ENCODE results near the gene RBM23. TPM values are rescaled to one million over a fixed set of nuclear protein-coding genes. Genes with fewer than 3 reads are reported as not detected.

RBM23 gene
- total RNA-seq, 2 experiments from 2014 or later, result 91.7 to 98.0 TPM

- POLR2A ChIA-PET, result interaction anchor here (0.7 to 1.1 kb wide), 3 partner anchors 12 to 297 kb away, joined by 3 to 6 read pairs (median 4); no protein-coding TSS in a partner anchor
- H3K4me3 Mint-ChIP-seq, result no peak overlapping the region
- H3K27ac Mint-ChIP-seq, result no peak overlapping the region
- H3K9me3 Mint-ChIP-seq, result no peaks in the 10 kb centered on the region
- DNase-seq (no peak), ATAC-seq (ENCODE audit: low read depth) (no peak)
- peaks cover 8% of the 10 kb centered on the region for H3K27me3 Mint-ChIP-seq
- no peaks in the 10 kb centered on the region for H3K36me3 Mint-ChIP-seq
- peaks cover 16% of the 10 kb centered on the region for H3K4me1 Mint-ChIP-seq
These were observed 28.5 kb downstream of the RBM23 start for GRCh38 chr14:22890416-22890815.

DNA sequence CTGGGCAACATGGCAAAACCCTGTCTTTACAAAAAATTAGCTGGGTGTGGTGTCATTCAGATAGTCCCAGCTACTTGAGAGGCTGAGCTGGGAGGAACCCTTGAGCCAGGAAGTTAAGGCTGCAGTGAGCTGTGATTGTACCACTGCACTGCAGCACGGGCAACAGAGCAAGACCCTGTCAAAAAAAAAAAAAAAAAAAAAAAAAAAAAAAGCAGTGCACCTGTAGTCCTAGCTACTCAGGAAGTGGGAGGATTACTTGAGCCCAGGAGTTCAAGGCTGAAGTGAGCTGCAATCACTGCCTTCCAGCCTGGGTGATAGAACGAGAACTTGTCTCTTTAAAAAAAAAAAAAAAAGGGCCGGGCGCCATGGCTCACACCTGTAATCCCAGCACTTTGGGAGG lies 30.3 kb downstream of the RBM23 start:
- POLR2A ChIA-PET, result interaction anchor here (0.6 to 2.9 kb wide), 2 partner anchors 16 to 43 kb away, joined by 3 to 27 read pairs; partner anchors contain the start of gene LRP10
- ATAC-seq (ENCODE audit: low read depth) (no peak), DNase-seq (no peak)
- Mint-ChIP-seq H3K27me3 (peaks cover 17% of the 10 kb centered on the region), H3K4me3 (no peak overlapping the region), H3K36me3 (no peaks in the 10 kb centered on the region), H3K4me1 (peaks cover 23% of the 10 kb centered on the region), H3K27ac (no peak overlapping the region), H3K9me3 (no peaks in the 10 kb centered on the region)

GRCh38 chr14:22887990-22888378 lies 31.0 kb downstream of the RBM23 start:
- POLR2A ChIA-PET, result interaction anchor here (2.9 kb wide), 1 partner anchor 16 kb away, joined by 27 read pairs; the partner anchor contains the start of gene LRP10
- H3K4me1 Mint-ChIP-seq, result peaks cover 23% of the 10 kb centered on the region
- H3K27me3 Mint-ChIP-seq, result peaks cover 20% of the 10 kb centered on the region
- no peaks in the 10 kb centered on the region for H3K9me3 Mint-ChIP-seq
- DNase-seq, result no peak
- H3K4me3 Mint-ChIP-seq, result no peak overlapping the region
- ATAC-seq (ENCODE audit: low read depth), result no peak
- H3K27ac Mint-ChIP-seq, result no peak overlapping the region
- no peaks in the 10 kb centered on the region for H3K36me3 Mint-ChIP-seq

- POLR2A ChIA-PET, result interaction anchor here (1.0 to 2.9 kb wide), 4 partner anchors 9 to 57 kb away, joined by 3 to 27 read pairs (median 5); partner anchors contain the start of gene LRP10
- peaks cover 23% of the 10 kb centered on the region for H3K4me1 Mint-ChIP-seq
- H3K36me3 Mint-ChIP-seq, result no peaks in the 10 kb centered on the region
- peak; percentile 19 for ATAC-seq (ENCODE audit: low read depth)
- H3K27ac Mint-ChIP-seq, result peak overlapping the region; percentile 74
- DNase-seq, result no peak
- peak overlapping the region; percentile 85 for H3K4me3 Mint-ChIP-seq
- H3K27me3 Mint-ChIP-seq, result peaks cover 25% of the 10 kb centered on the region
- no peaks in the 10 kb centered on the region for H3K9me3 Mint-ChIP-seq
These were observed 31.5 kb downstream of the RBM23 start for GRCh38 chr14:22887260-22887989.

DNA sequence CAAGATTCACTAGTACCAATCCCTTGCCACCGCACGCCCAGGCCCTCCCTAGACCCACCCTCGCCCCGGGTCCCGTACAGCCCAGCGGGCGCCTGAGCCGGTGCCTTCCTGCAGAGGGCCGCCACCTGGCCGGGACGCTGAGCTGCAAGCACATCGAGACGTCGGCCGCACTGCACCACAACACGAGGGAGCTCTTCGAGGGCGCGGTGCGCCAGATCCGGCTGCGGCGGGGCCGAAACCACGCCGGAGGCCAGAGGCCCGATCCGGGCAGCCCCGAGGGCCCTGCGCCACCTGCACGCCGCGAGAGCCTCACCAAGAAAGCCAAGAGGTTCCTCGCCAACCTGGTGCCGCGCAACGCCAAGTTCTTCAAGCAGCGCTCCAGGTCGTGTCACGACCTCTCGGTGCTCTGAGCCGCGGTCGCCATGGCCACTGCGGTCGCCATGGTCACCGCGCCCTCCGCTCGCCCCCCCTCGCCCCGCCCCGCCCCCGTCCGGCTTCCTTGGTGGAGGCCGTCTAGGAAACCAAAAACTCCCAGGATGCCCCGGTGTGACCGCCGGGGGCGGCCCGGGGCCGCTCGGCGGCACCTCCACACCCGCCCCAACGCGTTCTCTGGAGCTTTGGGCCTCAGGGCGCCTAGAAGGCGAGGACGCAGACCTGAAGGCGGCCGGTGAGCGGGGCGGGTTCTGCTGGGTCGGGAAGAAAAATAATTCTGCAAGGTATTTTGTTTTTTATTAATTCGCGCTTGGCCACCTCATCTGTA lies 32.3 kb downstream of the RBM23 start:
- DNase-seq (peak; percentile 81), ATAC-seq (ENCODE audit: low read depth) (peak; percentile 77)
- Mint-ChIP-seq H3K27me3 (peaks cover 25% of the 10 kb centered on the region), H3K4me3 (peak overlapping the region; percentile 85), H3K27ac (peak overlapping the region; percentile 74), H3K4me1 (peaks cover 23% of the 10 kb centered on the region), H3K9me3 (no peaks in the 10 kb centered on the region), H3K36me3 (no peaks in the 10 kb centered on the region)
- POLR2A ChIA-PET, result interaction anchor here (1.0 to 2.9 kb wide), 6 partner anchors 8 to 56 kb away, joined by 3 to 27 read pairs (median 4); partner anchors contain the start of genes LRP10 and RBM23

- Mint-ChIP-seq H3K27ac (peak overlapping the region; percentile 18), H3K4me3 (peak overlapping the region; percentile 36), H3K27me3 (peaks cover 25% of the 10 kb centered on the region), H3K36me3 (no peaks in the 10 kb centered on the region), H3K4me1 (peaks cover 23% of the 10 kb centered on the region), H3K9me3 (no peaks in the 10 kb centered on the region)
- POLR2A ChIA-PET, result interaction anchor here (1.0 to 2.9 kb wide), 4 partner anchors 14 to 33 kb away, joined by 3 to 27 read pairs (median 6); partner anchors contain the start of genes LRP10 and RBM23
- no peak for DNase-seq
- no peak for ATAC-seq (ENCODE audit: low read depth)
These were observed 33.0 kb downstream of the RBM23 start for GRCh38 chr14:22885975-22886374.

DNA sequence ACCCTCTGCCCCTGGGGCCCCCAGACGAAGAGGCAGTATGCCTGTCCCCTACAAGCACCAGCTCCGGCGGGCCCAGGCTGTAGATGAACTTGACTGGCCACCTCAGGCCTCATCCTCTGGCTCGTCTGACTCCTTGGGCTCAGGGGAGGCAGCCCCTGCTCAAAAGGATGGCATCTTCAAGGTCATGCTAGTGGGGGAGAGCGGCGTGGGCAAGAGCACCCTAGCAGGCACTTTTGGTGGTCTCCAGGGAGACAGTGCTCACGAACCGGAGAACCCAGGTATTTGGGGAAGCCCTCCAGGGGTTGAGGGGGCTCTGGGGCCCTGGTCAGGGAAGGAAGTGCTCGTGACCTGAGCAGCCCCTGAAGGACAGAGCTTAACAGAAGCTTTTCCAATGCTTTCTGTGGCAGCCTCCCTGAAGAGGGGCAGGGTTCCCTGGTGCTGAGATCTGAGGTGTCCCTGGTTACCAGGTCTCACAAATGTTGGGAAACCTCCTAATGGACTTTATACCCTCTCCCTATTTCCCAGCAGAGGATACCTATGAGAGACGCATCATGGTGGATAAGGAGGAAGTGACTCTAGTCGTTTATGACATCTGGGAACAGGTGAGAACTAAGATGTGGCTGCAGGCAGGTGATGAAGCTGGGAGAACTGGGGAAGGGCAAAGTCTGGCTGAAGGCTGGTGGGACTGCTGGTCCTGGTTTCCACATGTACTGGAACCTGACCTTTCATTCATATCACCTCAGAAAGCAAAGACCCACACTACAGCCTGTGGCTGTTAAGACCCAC lies 34.0 kb downstream of the RBM23 start:
- no peak overlapping the region for H3K4me3 Mint-ChIP-seq
- no peak for DNase-seq
- H3K27me3 Mint-ChIP-seq, result peaks cover 25% of the 10 kb centered on the region
- no peaks in the 10 kb centered on the region for H3K9me3 Mint-ChIP-seq
- H3K36me3 Mint-ChIP-seq, result no peaks in the 10 kb centered on the region
- POLR2A ChIA-PET, result interaction anchor here (1.5 to 2.7 kb wide), 2 partner anchors 12 to 32 kb away, joined by 4 to 13 read pairs; no protein-coding TSS in a partner anchor
- H3K27ac Mint-ChIP-seq, result no peak overlapping the region
- ATAC-seq (ENCODE audit: low read depth), result no peak
- H3K4me1 Mint-ChIP-seq, result peaks cover 20% of the 10 kb centered on the region

DNA sequence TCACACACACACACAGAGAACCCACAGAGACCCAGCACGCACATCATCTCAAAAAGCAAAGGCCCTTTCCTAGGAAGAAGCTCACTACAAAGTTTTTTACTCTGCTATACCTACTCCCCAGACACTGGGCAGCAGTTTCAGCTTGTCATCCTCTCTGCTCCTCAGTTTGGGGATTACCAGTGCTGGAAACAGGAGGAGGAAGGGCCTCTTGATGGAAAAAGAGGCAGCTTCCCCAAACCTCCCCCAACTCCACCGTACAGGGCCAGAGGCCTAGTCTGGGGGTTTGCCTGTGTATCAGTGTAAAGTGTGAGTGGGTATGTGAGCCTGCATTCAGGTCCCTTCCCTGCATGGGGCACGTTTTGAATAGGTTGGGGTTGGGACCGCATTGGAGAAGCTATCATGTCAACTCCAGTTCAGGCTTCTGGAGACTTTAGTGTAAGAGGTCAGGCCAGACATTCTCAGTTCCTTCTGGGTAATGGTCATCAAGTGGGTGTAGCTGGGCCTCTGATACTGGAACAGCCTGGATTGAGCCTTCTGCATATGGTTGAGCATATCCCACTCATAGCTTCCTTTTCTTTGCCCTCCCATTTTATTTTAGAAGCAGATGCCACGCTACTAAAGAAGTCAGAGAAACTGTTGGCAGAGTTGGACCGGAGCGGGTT lies 34.7 kb downstream of the RBM23 start:
- Mint-ChIP-seq H3K36me3 (no peaks in the 10 kb centered on the region), H3K27ac (no peak overlapping the region), H3K4me1 (peaks cover 20% of the 10 kb centered on the region), H3K4me3 (no peak overlapping the region), H3K27me3 (peaks cover 25% of the 10 kb centered on the region), H3K9me3 (no peaks in the 10 kb centered on the region)
- no peak for DNase-seq
- POLR2A ChIA-PET, result interaction anchor here (1.3 to 2.7 kb wide), 2 partner anchors 11 to 13 kb away, joined by 5 to 13 read pairs; no protein-coding TSS in a partner anchor
- no peak for ATAC-seq (ENCODE audit: low read depth)

GRCh38 chr14:22883173-22883976 lies 35.6 kb downstream of the RBM23 start, which contains the start of gene REM2:
TSS of gene REM2 (plus strand) at chr14:22883222. CDS start at chr14:22883288, 66 bp downstream.
- POLR2A ChIA-PET, result interaction anchor here (1.2 to 2.7 kb wide), 3 partner anchors 10 to 24 kb away, joined by 4 to 13 read pairs (median 5); no protein-coding TSS in a partner anchor
- Mint-ChIP-seq H3K9me3 (no peaks in the 10 kb centered on the region), H3K27me3 (peaks cover 25% of the 10 kb centered on the region), H3K27ac (no peak within 1 kb of the TSS), H3K36me3 (peaks cover 2% of the 10 kb centered on the region), H3K4me1 (peaks cover 18% of the 10 kb centered on the region), H3K4me3 (no peak within 1 kb of the TSS)
- ATAC-seq (ENCODE audit: low read depth) (no peak), DNase-seq (no peak)

DNA sequence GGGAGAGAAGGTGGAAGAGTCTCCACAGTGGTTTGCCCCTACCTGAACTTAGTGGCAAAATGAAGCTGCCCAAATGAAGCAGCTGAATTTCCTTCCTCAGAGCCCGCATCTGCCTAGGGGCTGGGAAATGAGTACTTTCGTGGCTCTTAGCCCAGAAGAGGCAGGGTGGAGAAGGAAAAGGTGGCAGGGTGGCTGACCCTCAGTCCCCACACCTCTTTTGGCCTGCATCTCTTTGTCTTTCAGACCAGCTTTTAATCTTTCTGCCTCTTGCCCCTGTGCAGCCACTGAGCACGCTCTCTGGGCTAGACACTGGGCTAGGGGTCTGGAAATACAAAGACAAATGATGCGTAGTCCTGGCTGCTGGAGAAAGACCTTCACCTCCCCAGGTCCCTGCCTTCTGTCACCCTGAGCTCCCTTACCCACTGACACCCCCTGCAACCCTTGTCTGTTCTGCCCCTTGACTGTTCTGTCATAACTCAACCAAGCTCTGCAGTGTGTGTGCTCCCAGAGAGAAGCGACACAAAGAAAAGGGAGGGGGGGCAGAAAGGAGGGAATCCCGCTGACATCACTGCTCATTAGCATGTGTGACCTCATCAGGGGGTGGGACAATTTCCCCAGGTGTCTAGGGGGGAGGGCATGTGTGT lies 36.3 kb downstream of the RBM23 start:
- no peak overlapping the region for H3K4me3 Mint-ChIP-seq

DNA sequence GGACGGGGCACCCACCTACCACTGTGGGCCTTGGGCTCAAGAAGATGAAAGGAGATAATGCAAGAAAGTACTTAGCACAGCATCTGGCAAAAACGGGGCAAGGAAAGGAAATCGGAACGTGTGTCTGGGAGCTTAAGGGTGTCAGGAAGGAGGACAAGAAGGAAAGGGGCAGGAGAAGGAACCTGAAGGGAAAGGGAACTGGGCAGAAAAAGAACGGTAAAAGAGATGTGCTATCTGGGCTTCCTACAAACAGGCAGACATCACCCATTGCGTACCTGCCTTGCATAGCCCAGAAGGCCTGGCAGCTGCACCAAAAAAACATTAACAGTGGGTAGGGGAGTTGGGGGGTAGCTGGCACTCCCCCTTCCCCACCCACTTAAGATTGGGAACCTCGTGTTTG lies 36.9 kb downstream of the RBM23 start:
- no peak overlapping the region for H3K27ac Mint-ChIP-seq
- H3K9me3 Mint-ChIP-seq, result no peaks in the 10 kb centered on the region
- peaks cover 11% of the 10 kb centered on the region for H3K4me1 Mint-ChIP-seq
- POLR2A ChIA-PET, result interaction anchor here (1.2 to 1.6 kb wide), 5 partner anchors 11 to 74 kb away, joined by 3 to 6 read pairs (median 4); partner anchors contain the start of genes LRP10 and RBM23
- H3K4me3 Mint-ChIP-seq, result no peak overlapping the region
- H3K36me3 Mint-ChIP-seq, result peaks cover 7% of the 10 kb centered on the region
- no peak for ATAC-seq (ENCODE audit: low read depth)
- peaks cover 25% of the 10 kb centered on the region for H3K27me3 Mint-ChIP-seq
- DNase-seq, result no peak

More for the DNA sequence above, 36.3 kb downstream of the RBM23 start:
- POLR2A ChIA-PET, result interaction anchor here (1.2 to 2.7 kb wide), 6 partner anchors 10 to 73 kb away, joined by 3 to 13 read pairs (median 4); partner anchors contain the start of genes LRP10 and RBM23
- ATAC-seq (ENCODE audit: low read depth), result no peak
- Mint-ChIP-seq H3K9me3 (no peaks in the 10 kb centered on the region), H3K27me3 (peaks cover 25% of the 10 kb centered on the region), H3K4me1 (peaks cover 16% of the 10 kb centered on the region), H3K27ac (no peak overlapping the region), H3K36me3 (peaks cover 7% of the 10 kb centered on the region)
- no peak for DNase-seq

Measured in activated naive CD8-positive, alpha-beta T cell treated with anti-CD3 and anti-CD28 coated beads, Interleukin-2, amount 10 ng/mL, durations not matched to agents 7 days and 5 days (primary cell).